Thyroid gland (tissue), 4 donors: ENCODE measurements around the gene MYL11. TPM values are rescaled to one million over a fixed set of nuclear protein-coding genes. Genes with fewer than 3 reads are reported as not detected.
A peak's percentile ranks its signal among the peaks of the same experiment; 100 is the strongest.

Experiments
- DNase-seq, 2 donors: peaks; one replicate each; pipeline ENCODE4 v3.0.0-alpha.2; 2019
- H3K27ac ChIP-seq, 3 donors: fragments of 200-600 bp; sonication (generic); 1 replicate in 2 of 3; 2 replicates in 1 of 3; pipeline ENCODE4 v1.5.1; 2016 to 2019; ENCODE audit warnings: mild to moderate bottlenecking in 1 of 3, moderate library complexity in 1 of 3
- H3K27me3 ChIP-seq: fragments of 200-600 bp; sonication (generic); one replicate; pipeline ENCODE4 v1.5.1; 2019
- H3K36me3 ChIP-seq, 2 donors: fragments of 200-600 bp; sonication (generic); one replicate each; pipeline ENCODE4 v1.5.1; 2016 to 2019
- H3K4me1 ChIP-seq, 2 donors: fragments of 200-600 bp; sonication (generic); one replicate each; pipeline ENCODE4 v1.5.1; 2017 to 2019
- H3K4me3 ChIP-seq, 3 donors: fragments of 200-600 bp; sonication (generic); replicated peaks in 1 of 3; 1 replicate in 2 of 3; 2 replicates in 1 of 3; pipeline ENCODE4 v1.5.1; 2016; ENCODE audit warnings: mild to moderate bottlenecking in 1 of 3
- H3K9me3 ChIP-seq: fragments of 200-600 bp; sonication (generic); one replicate; pipeline ENCODE4 v1.5.1; 2017
- CTCF ChIP-seq, 6 experiments: fragments of 200-600 bp in 3 of 6; fragments of 450-650 bp in 3 of 6; sonication (generic) in 3 of 6; IDR thresholded peaks; one replicate each; pipeline ENCODE4 v1.5.1; 2016 to 2019; ENCODE audit warnings: antibody characterized with exemption in 6 of 6, mild to moderate bottlenecking in 2 of 6, inconsistent platforms in 1 of 6, moderate library complexity in 1 of 6
- POLR2A ChIP-seq, 2 donors: fragments of 450-650 bp; IDR thresholded peaks; one replicate each; pipeline ENCODE4 v1.6.1; 2017; ENCODE audit warnings: antibody characterized with exemption in 2 of 2, mild to moderate bottlenecking in 2 of 2, moderate library complexity in 1 of 2
- WGBS, 2 donors: methylation state at CpG; one replicate each; pipeline ENCODE4 v1.1.5; 2017; 5-methylcytosine and 5-hydroxymethylcytosine counted together
- intact Hi-C: fragments of 100-400 bp; cut with DNase I; formaldehyde crosslinking; loops from one replicate; pipeline ENCODE4 v1.15.1; 2023
- total RNA-seq, 4 donors: library from RNA; depleted of rRNA; stranded (reverse); fragments of >200 nt; gene quantifications; one replicate each; pipeline ENCODE4 v1.2.3, GENCODE V29; 2016

The MYL11 gene
- total RNA-seq, 4 donors from 2014 or later, result not detected

GRCh38 chr16:30397776-30398660 is 23.4 kb downstream of the MYL11 start:
- TF ChIP-seq CTCF (IDR thresholded peaks at IDR 0.05) (no peak), POLR2A (IDR thresholded peaks at IDR 0.05) (no peak)
- Histone ChIP-seq H3K4me1 (peaks cover 11 to 33% of the 10 kb centered on the region in 2 donors), H3K27me3 (no peaks in the 10 kb centered on the region), H3K36me3 (peaks cover 10 to 11% of the 10 kb centered on the region in 2 donors), H3K27ac (no peak overlapping the region), H3K9me3 (no peaks in the 10 kb centered on the region), H3K4me3 (no peak overlapping the region)
- intact Hi-C loops, result no loop called here
- no peak for DNase-seq
- WGBS, 2 donors, result 92 to 95% methylated on average over 21 to 35 of the region's 42 CpGs

- intact Hi-C loops, result no loop called here
- H3K4me3 ChIP-seq, result no peak overlapping the region
- H3K36me3 ChIP-seq, result peaks cover 10 to 11% of the 10 kb centered on the region in 2 donors
- TF ChIP-seq POLR2A (IDR thresholded peaks at IDR 0.05) (no peak), CTCF (IDR thresholded peaks at IDR 0.05) (no peak)
- H3K9me3 ChIP-seq, result no peaks in the 10 kb centered on the region
- DNase-seq, result no peak
- 86% methylated on average over 17 to 21 of the region's 23 CpGs for WGBS, 2 donors
- H3K27ac ChIP-seq, result no peak overlapping the region
- H3K4me1 ChIP-seq, result peaks cover 11 to 33% of the 10 kb centered on the region in 2 donors
- no peaks in the 10 kb centered on the region for H3K27me3 ChIP-seq
These were observed 24.2 kb downstream of the MYL11 start for GRCh38 chr16:30398661-30399434.

GRCh38 chr16:30399435-30400186 is 25.0 kb downstream of the MYL11 start:
- DNase-seq, result no peak
- 19 to 34% methylated on average over 12 of the region's 12 CpGs for WGBS, 2 donors
- TF ChIP-seq CTCF (IDR thresholded peaks at IDR 0.05) (no peak), POLR2A (IDR thresholded peaks at IDR 0.05) (no peak)
- intact Hi-C loops, result no loop called here
- Histone ChIP-seq H3K9me3 (no peaks in the 10 kb centered on the region), H3K4me1 (peaks cover 11 to 26% of the 10 kb centered on the region in 2 donors), H3K27me3 (no peaks in the 10 kb centered on the region), H3K4me3 (peak overlapping the region; percentile 39 to 64 (median 51)), H3K27ac (peak overlapping the region; percentile 79 to 80 (median 80)), H3K36me3 (peaks cover 10 to 11% of the 10 kb centered on the region in 2 donors)

- Histone ChIP-seq H3K36me3 (peaks cover 10 to 11% of the 10 kb centered on the region in 2 donors), H3K9me3 (no peaks in the 10 kb centered on the region), H3K4me3 (no peak overlapping the region), H3K4me1 (peaks cover 6 to 16% of the 10 kb centered on the region in 2 donors), H3K27ac (no peak overlapping the region), H3K27me3 (no peaks in the 10 kb centered on the region)
- WGBS, 2 donors, result 71 to 72% methylated on average over 8 of the region's 8 CpGs
- no peak for TF ChIP-seq POLR2A (IDR thresholded peaks at IDR 0.05)
- TF ChIP-seq CTCF (IDR thresholded peaks at IDR 0.05), result no peak
- DNase-seq, result no peak
- intact Hi-C loops, result no loop called here
These were observed 27.3 kb downstream of the MYL11 start for GRCh38 chr16:30401768-30402425.
